A549 (cell line): ENCODE results near the gene TGFBR1. TPM values are rescaled to one million over a fixed set of nuclear protein-coding genes. Genes with fewer than 3 reads are reported as not detected.

ENCODE experiments used
- ATAC-seq, 2 experiments: fragments of 200-7000 bp in 1 of 2; fragments of >200 bp in 1 of 2; cut with Nextera tagmentation in 1 of 2; cut with Tn5 transposase in 1 of 2; 3 replicates each; pipeline versions ENCODE4 v1.8.0 to v1.9.1; 2018 to 2020; ENCODE audit warnings: mild to moderate bottlenecking in 1 of 2, moderate library complexity in 1 of 2
- CTCF ChIA-PET: fragments of 300-600 bp; sonication (Branson Sonifier 250); formaldehyde crosslinking; extraction: SDS; loops from one replicate; lab custom pipeline; 2021; ENCODE audit warnings: antibody characterized with exemption, inconsistent platforms; lab: Yijun Ruan, JAX
- POLR2A ChIA-PET: fragments of 350-600 bp; formaldehyde crosslinking; extraction: SDS; loops from one replicate; lab custom pipeline; 2021; ENCODE audit warnings: antibody characterized with exemption, inconsistent platforms; lab: Yijun Ruan, JAX
- DNase-seq, 2 experiments: peaks; one replicate each; pipeline versions ENCODE4 v3.0.0 to v3.0.0-alpha.2; 2011 to 2016; ENCODE audit warnings: low read depth in 1 of 2, low spot score in 1 of 2
- FAIRE-seq: peaks from 2 replicates; lab custom pipeline; 2011; peaks lifted over from hg19 to GRCh38; lab: Jason Lieb, UNC
- H3K27ac ChIP-seq, 2 experiments: fragments of >200 bp; sonication (Bioruptor Twin); formaldehyde crosslinking; 3 replicates each; pipeline ENCODE4 v1.5.1; 2016 to 2017
- H3K4me1 ChIP-seq: fragments of >200 bp; sonication (Bioruptor Twin); formaldehyde crosslinking; 3 replicates; pipeline ENCODE4 v1.6.1; 2016
- H3K4me2 ChIP-seq: fragments of >200 bp; sonication (Bioruptor Twin); formaldehyde crosslinking; 3 replicates; pipeline ENCODE4 v1.6.1; 2016
- H3K4me3 ChIP-seq: fragments of >200 bp; sonication (Bioruptor Twin); formaldehyde crosslinking; 3 replicates; pipeline ENCODE4 v1.5.1; 2016
- H3K9me3 ChIP-seq: fragments of >200 bp; sonication (Bioruptor Twin); formaldehyde crosslinking; 3 replicates; pipeline ENCODE4 v1.6.1; 2016
- BCL3 ChIP-seq: fragments of >200 bp; sonication (Bioruptor Twin); formaldehyde crosslinking; IDR thresholded peaks from 3 replicates; pipeline ENCODE4 v1.6.1; 2016
- CBX8 ChIP-seq: fragments of 200-600 bp; sonication (generic); IDR thresholded peaks from 2 replicates; pipeline ENCODE4 v1.6.1; 2016
- CHD4 ChIP-seq: fragments of 200-600 bp; sonication (generic); IDR thresholded peaks from 2 replicates; pipeline ENCODE4 v1.6.1; 2016; ENCODE audit warnings: antibody characterized with exemption, mild to moderate bottlenecking, borderline replicate concordance
- E2F6 ChIP-seq: IDR thresholded peaks from 2 replicates; pipeline ENCODE4 v1.6.1; 2012; ENCODE audit warnings: low read depth, borderline replicate concordance
- FOSB ChIP-seq: fragments of 250-450 bp; sonication (Bioruptor Pico); IDR thresholded peaks from 2 replicates; pipeline ENCODE4 v1.5.0; 2020; ENCODE audit warnings: mild to moderate bottlenecking, moderate library complexity
- MAFK ChIP-seq: fragments of 450-650 bp; IDR thresholded peaks from 2 replicates; pipeline ENCODE4 v1.6.1; 2014; ENCODE audit not compliant: partially characterized antibody
- MAX ChIP-seq: IDR thresholded peaks from 2 replicates; pipeline ENCODE4 v1.6.1; 2012
- MAZ ChIP-seq: fragments of 150-350 bp; IDR thresholded peaks from 2 replicates; pipeline ENCODE4 v1.6.1; 2014; ENCODE audit warnings: antibody characterized with exemption, low read depth, low read length, borderline replicate concordance
- PBX3 ChIP-seq: IDR thresholded peaks from 2 replicates; pipeline ENCODE4 v1.6.1; 2012
- POLR2AphosphoS2 ChIP-seq: conservative IDR thresholded peaks from 2 replicates; pipeline ENCODE4 v1.6.1; 2012; ENCODE audit warnings: low read length, improper control_type of control experiment, inconsistent platforms
- RCOR1 ChIP-seq: fragments of 150-350 bp; IDR thresholded peaks from 2 replicates; pipeline ENCODE4 v1.6.1; 2014; ENCODE audit warnings: antibody characterized with exemption, low read length, low read depth
- ZFP36 ChIP-seq: fragments of 450-650 bp; IDR thresholded peaks from 2 replicates; pipeline ENCODE4 v1.6.1; 2014; ENCODE audit warnings: borderline replicate concordance; ENCODE audit not compliant: partially characterized antibody
- WGBS: methylation state at CpG from one replicate; pipeline ENCODE4 v1.1.6; 2017; ENCODE audit errors: missing lambda C conversion rate; 5-methylcytosine and 5-hydroxymethylcytosine counted together
- polyA plus RNA-seq, 4 experiments: library from polyadenylated mRNA; depleted of rRNA in 3 of 4; stranded (reverse); fragments of >200 nt; fragmentation: RNase III in 1 of 4; extraction: RNeasy Plus Mini Kit Qiagen cat#74134 plus additional on column Dnase treatment in 1 of 4; gene quantifications; 2 replicates in 3 of 4; 3 replicates in 1 of 4; pipeline ENCODE4 v1.2.3, GENCODE V29; 2011 to 2017

Gene TGFBR1
- polyA plus RNA-seq, 2 of the 4 experiments (the other 2 are of a cell fraction), result 25.8 to 45.5 TPM

GRCh38 chr9:99055384-99055783, 49.5 kb upstream of the TGFBR1 start:
- H3K27ac ChIP-seq, result peak overlapping the region in 1 of 2 experiments; percentile 10; a peak in 1 of 6 replicates
- POLR2A ChIA-PET, result interaction anchor here (0.6 to 1.1 kb wide), 2 partner anchors 31 to 49 kb away, joined by 3 to 11 read pairs; partner anchors contain the start of gene TGFBR1
- peaks cover 16% of the 10 kb centered on the region for H3K4me1 ChIP-seq
- 75% methylated on average over 1 of the region's 1 CpG for WGBS
- TF ChIP-seq E2F6, result no peak
- TF ChIP-seq ZFP36, result no peak
- TF ChIP-seq, all 56 proteins: peak for 0
- CTCF ChIA-PET, result interaction anchor here (0.8 to 2.5 kb wide), 8 partner anchors 8 to 691 kb away, joined by 3 to 6 read pairs (median 3); partner anchors contain the start of gene TGFBR1
- no peak for FAIRE-seq
- DNase-seq, result peak in 1 of 2 experiments; percentile 16
- Histone ChIP-seq H3K4me2 (0 out of 3 replicates have a peak overlapping the region, but pooled peaks have one; percentile 6), H3K9me3 (no peaks in the 10 kb centered on the region), H3K4me3 (no peak overlapping the region)
- ATAC-seq, result peak in 1 of 2 experiments; percentile 32; a peak in 3 of 6 replicates

GRCh38 chr9:99056186-99056585, 48.7 kb upstream of the TGFBR1 start:
- no peak for DNase-seq
- WGBS, result 36% methylated on average over 6 of the region's 6 CpGs
- Histone ChIP-seq H3K27ac (no peak overlapping the region), H3K4me1 (0 out of 3 replicates have a peak, but pooled peaks cover 8% of the 10 kb centered on the region), H3K9me3 (no peaks in the 10 kb centered on the region), H3K4me2 (no peak overlapping the region), H3K4me3 (no peak overlapping the region)
- no peak for FAIRE-seq
- TF ChIP-seq BCL3, result no peak
- no peak for TF ChIP-seq CHD4
- no peak for ATAC-seq
- ChIA-PET POLR2A (interaction anchor here (0.6 kb wide), 1 partner anchor 32 kb away, joined by 11 read pairs; no protein-coding TSS in a partner anchor), CTCF (interaction anchor here (0.8 to 2.5 kb wide), 3 partner anchors 12 to 692 kb away, joined by 3 to 6 read pairs (median 3); no protein-coding TSS in a partner anchor)

- no peak for DNase-seq
- ATAC-seq, result no peak
- CTCF ChIA-PET, result no interaction called here
- Histone ChIP-seq H3K27ac (no peak overlapping the region), H3K4me3 (no peak overlapping the region), H3K9me3 (no peaks in the 10 kb centered on the region), H3K4me1 (0 out of 3 replicates have a peak, but pooled peaks cover 6% of the 10 kb centered on the region), H3K4me2 (no peak overlapping the region)
- 59% methylated on average over 5 of the region's 5 CpGs for WGBS
- POLR2A ChIA-PET, result interaction anchor here (0.5 kb wide), 1 partner anchor 10 kb away, joined by 5 read pairs; no protein-coding TSS in a partner anchor
- no peak for FAIRE-seq
- TF ChIP-seq CBX8, result no peak
- no peak for TF ChIP-seq FOSB (CRISPR knock-in tag)
- TF ChIP-seq MAZ, result no peak
- TF ChIP-seq RCOR1, result no peak
- no peak for TF ChIP-seq MAFK
- no peak for TF ChIP-seq ZFP36
- no peak for TF ChIP-seq POLR2AphosphoS2
- TF ChIP-seq MAX, result no peak
- no peak for TF ChIP-seq PBX3
Measured at GRCh38 chr9:99056886-99057664, 47.8 kb upstream of the TGFBR1 start.
